ENCODE results near the gene SH3TC1.

SH3TC1 gene

GRCh38 chr4:8205749-8206611 is 6.9 kb downstream of the SH3TC1 start:
- H3K4me1 ChIP-seq, result peaks cover 0 to 2% (median 0%) of the 10 kb centered on the region in 4 donors
- H3K27ac ChIP-seq, result no peak overlapping the region
- H3K27me3 ChIP-seq, result peaks cover 0 to 31% of the 10 kb centered on the region in 2 donors
- H3K36me3 ChIP-seq, result peaks cover 0 to 5% (median 0%) of the 10 kb centered on the region in 3 donors
- no peaks in the 10 kb centered on the region for H3K9me3 ChIP-seq
- intact Hi-C loops (cut with DNase I; ENCODE audit: low total_unique reads), result no loop called here
- TF ChIP-seq CTCF (IDR thresholded peaks at IDR 0.05), result no peak
- H3K4me3 ChIP-seq, result no peak overlapping the region
- DNase-seq, result no peak

DNA sequence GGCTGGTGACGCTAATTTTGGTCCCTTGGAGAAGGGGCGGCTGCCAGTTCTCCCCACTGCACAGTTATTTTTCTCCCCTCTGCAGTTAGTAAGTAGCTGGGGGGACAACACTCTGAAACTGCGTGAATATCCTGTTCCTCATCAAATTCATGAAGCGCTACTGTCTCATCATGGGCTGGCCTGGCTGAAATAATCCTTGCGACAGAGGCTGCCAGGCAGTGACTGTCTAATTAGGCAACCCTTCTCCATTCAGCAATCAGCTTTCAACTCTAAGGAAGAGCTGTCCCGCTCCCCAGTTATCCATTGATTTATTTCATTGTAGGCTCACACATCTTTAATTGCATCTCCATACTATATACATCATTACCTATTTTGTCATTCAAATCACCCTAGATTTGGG is 8.2 kb downstream of the SH3TC1 start:
- intact Hi-C loops (cut with DNase I; ENCODE audit: low total_unique reads), result no loop called here
- Histone ChIP-seq H3K27ac (no peak overlapping the region), H3K36me3 (peaks cover 0 to 5% (median 0%) of the 10 kb centered on the region in 3 donors), H3K27me3 (peaks cover 0 to 29% of the 10 kb centered on the region in 2 donors), H3K9me3 (no peaks in the 10 kb centered on the region), H3K4me3 (no peak overlapping the region), H3K4me1 (no peaks in the 10 kb centered on the region)
- no peak for DNase-seq
- TF ChIP-seq CTCF (IDR thresholded peaks at IDR 0.05), result no peak

GRCh38 chr4:8208565-8208964 is 9.5 kb downstream of the SH3TC1 start:
- no peak for DNase-seq
- Histone ChIP-seq H3K27me3 (peaks cover 0 to 26% of the 10 kb centered on the region in 2 donors), H3K4me1 (no peaks in the 10 kb centered on the region), H3K36me3 (peaks cover 0 to 5% (median 0%) of the 10 kb centered on the region in 3 donors), H3K4me3 (no peak overlapping the region), H3K27ac (no peak overlapping the region), H3K9me3 (no peaks in the 10 kb centered on the region)
- intact Hi-C loops (cut with DNase I; ENCODE audit: low total_unique reads), result no loop called here
- TF ChIP-seq CTCF (IDR thresholded peaks at IDR 0.05), result no peak

- Histone ChIP-seq H3K9me3 (no peaks in the 10 kb centered on the region), H3K4me1 (no peaks in the 10 kb centered on the region), H3K4me3 (no peak overlapping the region), H3K27me3 (peaks cover 0 to 26% of the 10 kb centered on the region in 2 donors), H3K36me3 (peaks cover 0 to 5% (median 0%) of the 10 kb centered on the region in 3 donors), H3K27ac (no peak overlapping the region)
- no peak for TF ChIP-seq CTCF (IDR thresholded peaks at IDR 0.05)
- no peak for DNase-seq
- intact Hi-C loops (cut with DNase I; ENCODE audit: low total_unique reads), result no loop called here
These were observed 10.2 kb downstream of the SH3TC1 start for GRCh38 chr4:8209181-8209874.

- Histone ChIP-seq H3K27me3 (peaks cover 0 to 26% of the 10 kb centered on the region in 2 donors), H3K9me3 (no peaks in the 10 kb centered on the region), H3K36me3 (peaks cover 0 to 5% (median 0%) of the 10 kb centered on the region in 3 donors), H3K4me3 (no peak overlapping the region), H3K27ac (no peak overlapping the region), H3K4me1 (peaks cover 0 to 7% (median 4%) of the 10 kb centered on the region in 4 donors)
- DNase-seq, result no peak
- TF ChIP-seq CTCF (IDR thresholded peaks at IDR 0.05), result no peak
- intact Hi-C loops (cut with DNase I; ENCODE audit: low total_unique reads), result no loop called here
These were observed 10.9 kb downstream of the SH3TC1 start for GRCh38 chr4:8210010-8210409.

Measured in tibial artery (tissue), 4 donors.